ENCODE results near the gene TTPAL. TPM values are rescaled to one million over a fixed set of nuclear protein-coding genes. Genes with fewer than 3 reads are reported as not detected.

TTPAL gene
- total and polyA plus RNA-seq, 2 of the 4 experiments (the other 2 are of a cell fraction): 8.2 to 18.1 TPM

DNA sequence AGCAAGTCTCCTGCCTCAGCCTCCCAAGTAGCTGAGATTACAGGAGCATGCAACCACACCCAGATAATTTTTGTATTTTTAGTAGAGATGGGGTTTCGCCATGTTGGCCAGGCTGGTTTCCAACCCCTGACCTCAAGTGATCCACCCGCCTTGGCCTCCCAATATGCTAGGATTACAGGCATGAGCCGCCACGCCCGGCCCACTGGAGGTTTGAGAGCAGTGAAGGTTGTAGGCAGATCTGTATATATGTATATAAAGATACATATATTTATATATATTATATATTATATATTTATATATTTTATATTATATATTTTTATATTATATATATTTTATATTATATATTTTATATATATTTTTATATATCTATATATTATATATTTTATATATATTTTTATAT, 38.2 kb upstream of the TTPAL start:
- no peak overlapping the region for H3K4ac ChIP-seq (ENCODE audit: low read depth, low read length)
- H3K4me3 ChIP-seq (ENCODE audit: insufficient read depth, low read depth, low read length): no peak overlapping the region
- no CpG with 5 or more reads among the region's 5 CpGs for WGBS, 2 experiments (ENCODE audit: extremely low coverage in 2 of 2, insufficient read length in 1 of 2)
- H2BK120ac ChIP-seq (ENCODE audit: low read depth, low read length): no peak overlapping the region
- no peaks in the 10 kb centered on the region for H3K79me1 ChIP-seq (ENCODE audit: low read depth in 1 of 2, low read length in 2 of 2)
- TF ChIP-seq, protein P1, sequence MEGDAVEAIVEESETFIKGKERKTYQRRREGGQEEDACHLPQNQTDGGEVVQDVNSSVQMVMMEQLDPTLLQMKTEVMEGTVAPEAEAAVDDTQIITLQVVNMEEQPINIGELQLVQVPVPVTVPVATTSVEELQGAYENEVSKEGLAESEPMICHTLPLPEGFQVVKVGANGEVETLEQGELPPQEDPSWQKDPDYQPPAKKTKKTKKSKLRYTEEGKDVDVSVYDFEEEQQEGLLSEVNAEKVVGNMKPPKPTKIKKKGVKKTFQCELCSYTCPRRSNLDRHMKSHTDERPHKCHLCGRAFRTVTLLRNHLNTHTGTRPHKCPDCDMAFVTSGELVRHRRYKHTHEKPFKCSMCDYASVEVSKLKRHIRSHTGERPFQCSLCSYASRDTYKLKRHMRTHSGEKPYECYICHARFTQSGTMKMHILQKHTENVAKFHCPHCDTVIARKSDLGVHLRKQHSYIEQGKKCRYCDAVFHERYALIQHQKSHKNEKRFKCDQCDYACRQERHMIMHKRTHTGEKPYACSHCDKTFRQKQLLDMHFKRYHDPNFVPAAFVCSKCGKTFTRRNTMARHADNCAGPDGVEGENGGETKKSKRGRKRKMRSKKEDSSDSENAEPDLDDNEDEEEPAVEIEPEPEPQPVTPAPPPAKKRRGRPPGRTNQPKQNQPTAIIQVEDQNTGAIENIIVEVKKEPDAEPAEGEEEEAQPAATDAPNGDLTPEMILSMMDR (conservative IDR thresholded peaks at IDR 0.05; ENCODE audit: low read depth, low read length): no peak
- no peak for TF ChIP-seq CHD1 (IDR thresholded peaks at IDR 0.05; ENCODE audit: low read depth, low read length)
- TF ChIP-seq RCOR1 (IDR thresholded peaks at IDR 0.05; ENCODE audit: insufficient replicate concordance, low read length): no peak
- TF ChIP-seq MXI1 (IDR thresholded peaks at IDR 0.05; ENCODE audit: borderline replicate concordance, low read depth, low read length): no peak
- TF ChIP-seq NFE2L2 (IDR thresholded peaks at IDR 0.05; ENCODE audit: low read depth, low read length): no peak
- no peak for TF ChIP-seq MAZ (IDR thresholded peaks at IDR 0.05; ENCODE audit: borderline replicate concordance, low read depth, low read length)
- no peak for TF ChIP-seq MAFK (IDR thresholded peaks at IDR 0.05; ENCODE audit: low read depth, low read length)
- TF ChIP-seq SMC3 (IDR thresholded peaks at IDR 0.05; ENCODE audit: low read depth, low read length): no peak
- TF ChIP-seq, protein P2, sequence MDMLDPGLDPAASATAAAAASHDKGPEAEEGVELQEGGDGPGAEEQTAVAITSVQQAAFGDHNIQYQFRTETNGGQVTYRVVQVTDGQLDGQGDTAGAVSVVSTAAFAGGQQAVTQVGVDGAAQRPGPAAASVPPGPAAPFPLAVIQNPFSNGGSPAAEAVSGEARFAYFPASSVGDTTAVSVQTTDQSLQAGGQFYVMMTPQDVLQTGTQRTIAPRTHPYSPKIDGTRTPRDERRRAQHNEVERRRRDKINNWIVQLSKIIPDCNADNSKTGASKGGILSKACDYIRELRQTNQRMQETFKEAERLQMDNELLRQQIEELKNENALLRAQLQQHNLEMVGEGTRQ (IDR thresholded peaks at IDR 0.05; ENCODE audit: low read depth, low read length): no peak
- no peak for TF ChIP-seq RFX5 (IDR thresholded peaks at IDR 0.05; ENCODE audit: low read depth, low read length)
- TF ChIP-seq POLR2A (IDR thresholded peaks at IDR 0.05; ENCODE audit: low read depth, low read length): no peak
- no peak for TF ChIP-seq FOS (IDR thresholded peaks at IDR 0.05; ENCODE audit: low read depth, low read length)
- TF ChIP-seq BHLHE40 (IDR thresholded peaks at IDR 0.05; ENCODE audit: low read depth, low read length): no peak
- in situ Hi-C loops (cut with MboI; ENCODE audit: low sequenced_read_pairs): no loop called here
- DNase-seq (no peak), ATAC-seq (ENCODE audit: low read depth) (no peak)
- no peak overlapping the region for H2AK5ac ChIP-seq (ENCODE audit: low read depth, low read length)
- H4K5ac ChIP-seq (ENCODE audit: low read depth, low read length): no peak overlapping the region
- no peak overlapping the region for H2AK9ac ChIP-seq (replicated peaks; ENCODE audit: low read depth, low read length, poor library complexity)
- H3K18ac ChIP-seq (ENCODE audit: low read depth, low read length): no peak overlapping the region
- no peak overlapping the region for H3K27ac ChIP-seq (ENCODE audit: insufficient read depth, low read length)
- H2BK15ac ChIP-seq (ENCODE audit: low read depth, low read length): no peak overlapping the region
- H3K14ac ChIP-seq (replicated peaks; ENCODE audit: low read depth, low read length): no peak overlapping the region
- no peak overlapping the region for H3K56ac ChIP-seq (ENCODE audit: extremely low read depth, insufficient read depth, low read length)
- no peaks in the 10 kb centered on the region for H3K36me3 ChIP-seq (ENCODE audit: control insufficient read depth, insufficient read depth, low read length)
- CTCF ChIA-PET: no interaction called here
- no peak overlapping the region for H2BK20ac ChIP-seq (ENCODE audit: low read depth, low read length)
- H3K4me2 ChIP-seq (ENCODE audit: low read depth, low read length): no peak overlapping the region
- no peak overlapping the region for H2AFZ ChIP-seq (replicated peaks; ENCODE audit: low read length, poor library complexity)
- no peaks in the 10 kb centered on the region for H3K4me1 ChIP-seq (ENCODE audit: control insufficient read depth, insufficient read depth, low read length)
- peaks cover 20% of the 10 kb centered on the region for H3K27me3 ChIP-seq (ENCODE audit: control insufficient read depth, insufficient read depth, low read length)
- no peaks in the 10 kb centered on the region for H4K20me1 ChIP-seq (ENCODE audit: insufficient read depth, low read length)
- BruUV-seq (replicated peaks): no TSS peak
- intact Hi-C loops (cut with micrococcal nuclease): no loop called here
- no peaks in the 10 kb centered on the region for H3K9me1 ChIP-seq (ENCODE audit: insufficient read depth, low read length)
- no peak overlapping the region for H3K9ac ChIP-seq (ENCODE audit: low read depth, low read length)
- dilution Hi-C loops (cut with HindIII; ENCODE audit: low sequenced_read_pairs, unreplicated experiment): no loop called here
- POLR2A ChIA-PET (ENCODE audit: unreplicated experiment): no interaction called here
- no peak overlapping the region for H2BK5ac ChIP-seq (ENCODE audit: low read depth, low read length, poor library complexity, severe bottlenecking)
- no peaks in the 10 kb centered on the region for H3K9me3 ChIP-seq (ENCODE audit: control insufficient read depth, insufficient read depth, low read length)
- H4K8ac ChIP-seq (ENCODE audit: low read depth in 2 of 2, low read length in 2 of 2): no peak overlapping the region
- H3K23ac ChIP-seq (ENCODE audit: low read depth, low read length): no peak overlapping the region
- H4K91ac ChIP-seq (ENCODE audit: insufficient read depth, low read depth, low read length): no peak overlapping the region

Measured in IMR-90 (cell line).